K562 (cell line): ENCODE measurements around the gene SLC16A1. TPM values are rescaled to one million over a fixed set of nuclear protein-coding genes. Genes with fewer than 3 reads are reported as not detected.

Source experiments
- CBFB ChIP-seq: sonication (generic); formaldehyde crosslinking; IDR thresholded peaks from 2 replicates; pipeline ENCODE4 v1.4.0; 2020; ENCODE audit warnings: mild to moderate bottlenecking, missing genetic modification reagents
- CREB3L1 ChIP-seq: fragments of 450-650 bp; IDR thresholded peaks from 2 replicates; pipeline ENCODE4 v1.6.1; 2014; ENCODE audit warnings: low read depth, mild to moderate bottlenecking, moderate library complexity, borderline replicate concordance
- E4F1 ChIP-seq: fragments of 250-450 bp; sonication (Bioruptor Pico); IDR thresholded peaks from 2 replicates; pipeline ENCODE4 v1.5.0; 2021; ENCODE audit warnings: mild to moderate bottlenecking, borderline replicate concordance
- KDM5B ChIP-seq: fragments of 200-600 bp; sonication (generic); IDR thresholded peaks from 2 replicates; pipeline ENCODE4 v1.6.1; 2012; ENCODE audit warnings: low read depth, mild to moderate bottlenecking, moderate library complexity, low read length, control low read depth, inconsistent platforms; ENCODE audit not compliant: insufficient replicate concordance
- MNT ChIP-seq, 2 experiments: fragments of 450-650 bp; conservative IDR thresholded peaks; 2 replicates each; pipeline ENCODE4 v1.6.1; 2017; ENCODE audit warnings: mild to moderate bottlenecking in 2 of 2, moderate library complexity in 2 of 2
- NCOA4 ChIP-seq: fragments of 450-650 bp; IDR thresholded peaks from 2 replicates; pipeline ENCODE4 v1.6.1; 2018; ENCODE audit warnings: mild to moderate bottlenecking; ENCODE audit not compliant: partially characterized antibody
- PTRF ChIP-seq: fragments of 450-650 bp; IDR thresholded peaks from 2 replicates; pipeline ENCODE4 v1.6.1; 2016; ENCODE audit warnings: mild to moderate bottlenecking, missing genetic modification characterization, missing compliant biosample characterization
- RBM17 ChIP-seq: fragments of 200-400 bp; formaldehyde crosslinking; IDR thresholded peaks from 2 replicates; pipeline ENCODE4 v1.6.1; 2017; ENCODE audit warnings: low read depth, mild to moderate bottlenecking, low read length, borderline replicate concordance
- RFX5 ChIP-seq: IDR thresholded peaks from 2 replicates; pipeline ENCODE4 v1.6.1; 2011; ENCODE audit warnings: low read depth, mild to moderate bottlenecking, improper control_type of control experiment, low read length
- RREB1 ChIP-seq: fragments of 250-450 bp; sonication (Bioruptor Pico); IDR thresholded peaks from 2 replicates; pipeline ENCODE4 v1.4.0; 2020
- SP2 ChIP-seq: IDR thresholded peaks from 2 replicates; pipeline ENCODE4 v1.6.1; 2011; ENCODE audit warnings: mild to moderate bottlenecking, low read depth, low read length, moderate library complexity; ENCODE audit not compliant: poor library complexity, severe bottlenecking; ENCODE audit errors: extremely low read depth
- ZKSCAN3 ChIP-seq: fragments of 250-450 bp; sonication (Bioruptor Pico); IDR thresholded peaks from 2 replicates; pipeline ENCODE4 v1.4.0; 2020
- ZNF444 ChIP-seq: fragments of 250-450 bp; sonication (Bioruptor Pico); IDR thresholded peaks from 2 replicates; pipeline ENCODE4 v1.4.0; 2020; ENCODE audit warnings: mild to moderate bottlenecking, moderate library complexity
- ZNF766 ChIP-seq: fragments of 200-800 bp; sonication (Bioruptor generic); conservative IDR thresholded peaks from 2 replicates; pipeline ENCODE4 v1.6.1; 2016; ENCODE audit warnings: missing genetic modification characterization, missing compliant biosample characterization
- polyA plus RNA-seq, 8 experiments: library from polyadenylated mRNA; depleted of rRNA in 4 of 8; stranded (reverse) in 5 of 8; unstranded in 3 of 8; fragments of >200 nt; fragmentation: Nextera tagmentation in 2 of 8; fragmentation: Illumina TruSeq in 1 of 8; extraction: Ambion mirVana in 2 of 8; extraction: Trizol in 1 of 8; gene quantifications; 2 replicates each; pipeline versions ENCODE4 v1.2.1 to v1.2.3, GENCODE V29; 2011 to 2014; ENCODE audit warnings: inconsistent platforms in 1 of 8, missing spikeins in 1 of 8
- total RNA-seq, 7 experiments: library from RNA; depleted of rRNA in 6 of 7; stranded (reverse); fragments of >200 nt in 6 of 7; fragmentation: Illumina TruSeq in 2 of 7; extraction: Trizol in 2 of 7; gene quantifications; 2 replicates each; pipeline versions ENCODE4 v1.2.1 to v1.2.3, GENCODE V29; 2011 to 2021; ENCODE audit warnings: low replicate concordance in 1 of 7

SLC16A1 gene
- total and polyA plus RNA-seq, 9 of the 15 experiments (the other 6 are each of a cell fraction or from before 2014, with no cell fraction given) = 73.1 to 244 (median 117) TPM

GRCh38 chr1:112904071-112904830 lies 51.7 kb downstream of the SLC16A1 start (continued):
- TF ChIP-seq CREB3L1 = peak; percentile 26; the same call in 1 of the 2 replicates
- TF ChIP-seq CBFB (CRISPR knock-in tag) = 0 out of 2 replicates have a peak, but pooled peaks have one; percentile 33
- no peak for TF ChIP-seq NCOA4
- peak; percentile 26; the same call in 1 of the 2 replicates for TF ChIP-seq ZKSCAN3 (CRISPR knock-in tag)
- TF ChIP-seq KDM5B = no peak
- peak; percentile 76; the same call in 1 of the 2 replicates for TF ChIP-seq PTRF (tag)
- no peak for TF ChIP-seq RFX5
- no peak for TF ChIP-seq SP2
- peak; percentile 57; the same call in 1 of the 2 replicates for TF ChIP-seq ZNF766 (CRISPR knock-in tag)
- TF ChIP-seq RBM17 = no peak
- TF ChIP-seq RREB1 (CRISPR knock-in tag) = no peak
- no peak for TF ChIP-seq ZNF444
- no peak for TF ChIP-seq E4F1 (CRISPR knock-in tag)
- 0 out of 4 replicates have a peak, but pooled peaks of 1 of the 2 experiments have one; percentile 40 for TF ChIP-seq MNT (conservative IDR thresholded peaks at IDR 0.05)
